Neural progenitor cell (in vitro differentiated cells): ENCODE data around the gene OR8B12.

ENCODE experiments used
- CTCF ChIP-seq: fragments of 200-600 bp; sonication (generic); IDR thresholded peaks from 2 replicates; pipeline ENCODE4 v1.5.1; 2017; ENCODE audit warnings: antibody characterized with exemption, mild to moderate bottlenecking
- EZH2 ChIP-seq: fragments of 200-600 bp; sonication (generic); IDR thresholded peaks from 2 replicates; pipeline ENCODE4 v1.6.1; 2017; ENCODE audit warnings: antibody characterized with exemption, mild to moderate bottlenecking, moderate library complexity
- EZH2phosphoT487 ChIP-seq: fragments of 200-600 bp; sonication (generic); IDR thresholded peaks from 2 replicates; pipeline ENCODE4 v1.6.1; 2017; ENCODE audit warnings: antibody characterized with exemption

- no peak for TF ChIP-seq CTCF
- no peak for TF ChIP-seq EZH2
- no peak for TF ChIP-seq EZH2phosphoT487
Measured at GRCh38 chr11:124518989-124519451, 24.4 kb downstream of the OR8B12 start.
